Esophagus muscularis mucosa (tissue), 4 donors: ENCODE data around the gene KCNA3. TPM values are rescaled to one million over a fixed set of nuclear protein-coding genes. Genes with fewer than 3 reads are reported as not detected.
A peak's percentile ranks its signal among the peaks of the same experiment; 100 is the strongest.

Experiments
- DNase-seq: peaks from one replicate; pipeline ENCODE4 v3.0.0-alpha.2; 2017; ENCODE audit errors: extremely low spot score
- H3K27ac ChIP-seq, 4 donors: fragments of 200-600 bp; sonication (generic); replicated peaks in 1 of 4; 1 replicate in 3 of 4; 2 replicates in 1 of 4; pipeline ENCODE4 v1.5.1; 2016 to 2019; ENCODE audit warnings: mild to moderate bottlenecking in 1 of 4
- H3K27me3 ChIP-seq, 4 donors: fragments of 200-600 bp; sonication (generic); one replicate each; pipeline versions ENCODE4 v1.5.1 to v1.6.0; 2016 to 2019
- H3K36me3 ChIP-seq, 4 donors: fragments of 200-600 bp; sonication (generic); one replicate each; pipeline ENCODE4 v1.5.1; 2016 to 2019
- H3K4me1 ChIP-seq, 4 donors: fragments of 200-600 bp; sonication (generic); one replicate each; pipeline ENCODE4 v1.5.1; 2016 to 2019
- H3K4me3 ChIP-seq, 4 donors: fragments of 200-600 bp; sonication (generic); 1 replicate in 2 of 4; 2 replicates in 2 of 4; pipeline ENCODE4 v1.5.1; 2016 to 2019; ENCODE audit warnings: mild to moderate bottlenecking in 4 of 4, moderate library complexity in 1 of 4
- H3K9me3 ChIP-seq, 4 donors: fragments of 200-600 bp; sonication (generic); 1 replicate in 3 of 4; 2 replicates in 1 of 4; pipeline ENCODE4 v1.5.1; 2016 to 2019
- EP300 ChIP-seq: sonication (generic); formaldehyde crosslinking; IDR thresholded peaks from one replicate; pipeline ENCODE4 v1.6.1; 2017; ENCODE audit warnings: antibody characterized with exemption
- POLR2A ChIP-seq: fragments of 450-650 bp; IDR thresholded peaks from one replicate; pipeline ENCODE4 v1.6.1; 2017; ENCODE audit warnings: antibody characterized with exemption, moderate library complexity, mild to moderate bottlenecking, low read depth
- POLR2AphosphoS5 ChIP-seq, 2 donors: sonication (generic); formaldehyde crosslinking; IDR thresholded peaks; one replicate each; pipeline ENCODE4 v1.6.1; 2017; ENCODE audit warnings: antibody characterized with exemption in 2 of 2
- WGBS: methylation state at CpG from one replicate; pipeline ENCODE4 v1.1.5; 2018; 5-methylcytosine and 5-hydroxymethylcytosine counted together
- intact Hi-C: fragments of 100-400 bp; cut with DNase I; formaldehyde crosslinking; loops from one replicate; pipeline ENCODE4 v1.15.1; 2023
- total RNA-seq, 4 donors: library from RNA; depleted of rRNA; stranded (reverse); fragments of >200 nt; gene quantifications; one replicate each; pipeline versions ENCODE4 v1.1.0 to v1.2.1, GENCODE V29; 2016
- TF ChIP-seq, protein P1 (sequence below), 3 experiments: fragments of 200-600 bp in 2 of 3; fragments of 450-650 bp in 1 of 3; sonication (generic) in 2 of 3; IDR thresholded peaks; one replicate each; pipeline ENCODE4 v1.5.1; 2017 to 2019; ENCODE audit warnings: antibody characterized with exemption in 3 of 3, mild to moderate bottlenecking in 2 of 3, moderate library complexity in 1 of 3

The KCNA3 gene
- total RNA-seq, 4 donors from 2014 or later, result 0.80 to 3.1 (median 1.6) TPM

- no peak for DNase-seq
- TF ChIP-seq POLR2AphosphoS5 (IDR thresholded peaks at IDR 0.05), result no peak
- TF ChIP-seq, protein P1, sequence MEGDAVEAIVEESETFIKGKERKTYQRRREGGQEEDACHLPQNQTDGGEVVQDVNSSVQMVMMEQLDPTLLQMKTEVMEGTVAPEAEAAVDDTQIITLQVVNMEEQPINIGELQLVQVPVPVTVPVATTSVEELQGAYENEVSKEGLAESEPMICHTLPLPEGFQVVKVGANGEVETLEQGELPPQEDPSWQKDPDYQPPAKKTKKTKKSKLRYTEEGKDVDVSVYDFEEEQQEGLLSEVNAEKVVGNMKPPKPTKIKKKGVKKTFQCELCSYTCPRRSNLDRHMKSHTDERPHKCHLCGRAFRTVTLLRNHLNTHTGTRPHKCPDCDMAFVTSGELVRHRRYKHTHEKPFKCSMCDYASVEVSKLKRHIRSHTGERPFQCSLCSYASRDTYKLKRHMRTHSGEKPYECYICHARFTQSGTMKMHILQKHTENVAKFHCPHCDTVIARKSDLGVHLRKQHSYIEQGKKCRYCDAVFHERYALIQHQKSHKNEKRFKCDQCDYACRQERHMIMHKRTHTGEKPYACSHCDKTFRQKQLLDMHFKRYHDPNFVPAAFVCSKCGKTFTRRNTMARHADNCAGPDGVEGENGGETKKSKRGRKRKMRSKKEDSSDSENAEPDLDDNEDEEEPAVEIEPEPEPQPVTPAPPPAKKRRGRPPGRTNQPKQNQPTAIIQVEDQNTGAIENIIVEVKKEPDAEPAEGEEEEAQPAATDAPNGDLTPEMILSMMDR (IDR thresholded peaks at IDR 0.05), result no peak
- TF ChIP-seq EP300, result no peak
- no peak for TF ChIP-seq POLR2A
- H3K36me3 ChIP-seq, result no peaks in the 10 kb centered on the region
- peaks cover 0 to 19% (median 0%) of the 10 kb centered on the region in 4 donors for H3K27me3 ChIP-seq
- no peaks in the 10 kb centered on the region for H3K9me3 ChIP-seq
- intact Hi-C loops, result no loop called here
- H3K27ac ChIP-seq, result peak overlapping the region in 1 of 4 donors; percentile 0
- H3K4me1 ChIP-seq, result peaks cover 0 to 25% (median 17%) of the 10 kb centered on the region in 4 donors
- WGBS, result 25% methylated on average over 4 of the region's 4 CpGs
- no peak overlapping the region for H3K4me3 ChIP-seq
These were observed 28.7 kb downstream of the KCNA3 start for GRCh38 chr1:110645821-110646735.

- intact Hi-C loops, result no loop called here
- no peak for TF ChIP-seq POLR2AphosphoS5 (IDR thresholded peaks at IDR 0.05)
- no peak for TF ChIP-seq POLR2A
- TF ChIP-seq, protein P1 (IDR thresholded peaks at IDR 0.05), result no peak
- TF ChIP-seq EP300, result no peak
- DNase-seq, result no peak
- peak overlapping the region in 1 of 4 donors; percentile 0 for H3K27ac ChIP-seq
- H3K4me3 ChIP-seq, result no peak overlapping the region
- H3K27me3 ChIP-seq, result peaks cover 0 to 19% (median 0%) of the 10 kb centered on the region in 4 donors
- H3K4me1 ChIP-seq, result peaks cover 0 to 25% (median 17%) of the 10 kb centered on the region in 4 donors
- H3K36me3 ChIP-seq, result no peaks in the 10 kb centered on the region
- no peaks in the 10 kb centered on the region for H3K9me3 ChIP-seq
These were observed 29.5 kb downstream of the KCNA3 start for GRCh38 chr1:110645211-110645610.

- intact Hi-C loops, result no loop called here
- H3K9me3 ChIP-seq, result no peaks in the 10 kb centered on the region
- WGBS, result 55% methylated on average over 4 of the region's 4 CpGs
- TF ChIP-seq EP300, result no peak
- TF ChIP-seq POLR2A, result no peak
- no peak for TF ChIP-seq POLR2AphosphoS5 (IDR thresholded peaks at IDR 0.05)
- TF ChIP-seq, protein P1 (IDR thresholded peaks at IDR 0.05), result no peak
- no peaks in the 10 kb centered on the region for H3K36me3 ChIP-seq
- H3K27me3 ChIP-seq, result peaks cover 0 to 14% (median 0%) of the 10 kb centered on the region in 4 donors
- no peak for DNase-seq
- H3K27ac ChIP-seq, result no peak overlapping the region
- peaks cover 0 to 25% (median 17%) of the 10 kb centered on the region in 4 donors for H3K4me1 ChIP-seq
- no peak overlapping the region for H3K4me3 ChIP-seq
These were observed 30.8 kb downstream of the KCNA3 start for GRCh38 chr1:110643879-110644472.

DNA sequence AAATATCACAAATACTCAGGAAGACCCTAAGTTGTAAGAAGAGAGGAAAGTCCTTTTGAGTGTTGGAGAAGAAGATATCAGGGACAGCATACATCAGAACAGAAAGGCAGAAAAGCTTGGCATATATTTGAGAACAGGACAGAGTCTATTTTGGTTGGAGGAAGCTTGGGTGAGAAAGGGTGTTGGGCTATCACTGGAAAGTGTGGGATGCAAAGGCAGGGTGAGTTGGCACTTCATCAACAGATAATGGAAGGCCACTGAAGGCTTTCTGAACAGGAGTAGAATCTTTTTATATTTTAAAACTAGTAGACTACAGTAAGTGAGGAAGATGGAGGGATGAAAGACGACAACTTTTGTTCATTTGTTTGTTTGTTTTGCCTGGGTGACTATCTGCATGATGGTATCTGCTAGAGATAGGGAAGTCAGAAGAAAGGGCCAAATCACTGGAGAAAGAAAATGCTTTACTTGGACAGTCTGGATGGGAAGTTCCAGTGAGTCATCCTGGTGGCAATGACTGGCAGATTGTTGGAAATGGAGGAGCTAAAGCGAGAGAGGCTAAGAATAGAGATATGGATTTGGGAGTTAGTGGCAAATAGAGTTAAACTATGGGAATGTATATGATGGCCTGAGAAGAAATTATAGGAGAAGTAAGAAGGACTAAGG lies 34.9 kb downstream of the KCNA3 start:
- Histone ChIP-seq H3K27me3 (peaks cover 0 to 7% (median 0%) of the 10 kb centered on the region in 4 donors), H3K4me1 (peaks cover 1 to 6% (median 6%) of the 10 kb centered on the region in 4 donors), H3K4me3 (no peak overlapping the region), H3K36me3 (no peaks in the 10 kb centered on the region), H3K9me3 (no peaks in the 10 kb centered on the region), H3K27ac (no peak overlapping the region)
- 46% methylated on average over 2 of the region's 2 CpGs for WGBS
- DNase-seq, result no peak
- intact Hi-C loops, result no loop called here
- no peak for TF ChIP-seq POLR2A
- TF ChIP-seq, protein P1 (IDR thresholded peaks at IDR 0.05), result no peak
- TF ChIP-seq EP300, result no peak
- TF ChIP-seq POLR2AphosphoS5 (IDR thresholded peaks at IDR 0.05), result no peak
